Neuronal stem cell (in vitro differentiated cells): ENCODE results near the gene NAALADL2.

ENCODE experiments used
- DNase-seq: peaks from one replicate; pipeline ENCODE4 v3.0.0-alpha.2; 2013; ENCODE audit warnings: low spot score
- H2AFZ ChIP-seq: one replicate; pipeline ENCODE4 v1.6.1; 2013; ENCODE audit warnings: mild to moderate bottlenecking, low read length, inconsistent platforms
- H2AK5ac ChIP-seq: 2 replicates; pipeline ENCODE4 v1.6.1; 2013; ENCODE audit warnings: low read depth, mild to moderate bottlenecking, inconsistent platforms, low read length, moderate library complexity, mixed read lengths
- H2BK120ac ChIP-seq: 2 replicates; pipeline ENCODE4 v1.6.1; 2013; ENCODE audit warnings: low read depth, mild to moderate bottlenecking, inconsistent platforms, low read length, moderate library complexity, mixed read lengths
- H2BK12ac ChIP-seq: one replicate; pipeline ENCODE4 v1.6.1; 2013; ENCODE audit warnings: low read length, inconsistent platforms
- H2BK15ac ChIP-seq: 2 replicates; pipeline ENCODE4 v1.6.1; 2013; ENCODE audit warnings: mild to moderate bottlenecking, low read length, inconsistent platforms, mixed read lengths
- H2BK5ac ChIP-seq: one replicate; pipeline ENCODE4 v1.6.1; 2013; ENCODE audit warnings: inconsistent platforms, mild to moderate bottlenecking, low read length, moderate library complexity
- H3K14ac ChIP-seq: one replicate; pipeline ENCODE4 v1.6.1; 2013; ENCODE audit warnings: low read length, inconsistent platforms
- H3K18ac ChIP-seq: 2 replicates; pipeline ENCODE4 v1.6.1; 2013; ENCODE audit warnings: low read length, inconsistent platforms
- H3K23ac ChIP-seq: 2 replicates; pipeline ENCODE4 v1.6.1; 2013; ENCODE audit warnings: low read depth, mild to moderate bottlenecking, mixed read lengths, low read length, inconsistent platforms; ENCODE audit not compliant: poor library complexity
- H3K27ac ChIP-seq: replicated peaks from 3 replicates; pipeline ENCODE4 v1.5.1; 2013; ENCODE audit warnings: low read length, inconsistent platforms
- H3K27me3 ChIP-seq, 3 experiments: 2 replicates each; pipeline ENCODE4 v1.6.1; 2013; ENCODE audit warnings: low read length in 3 of 3, mild to moderate bottlenecking in 2 of 3, inconsistent platforms in 1 of 3, low read depth in 1 of 3, mixed read lengths in 1 of 3, moderate library complexity in 1 of 3; ENCODE audit not compliant: control insufficient read depth in 3 of 3, insufficient read depth in 3 of 3
- H3K36me3 ChIP-seq, 2 donors: replicated peaks in 1 of 2; 2 replicates each; pipeline ENCODE4 v1.6.1; 2013; ENCODE audit warnings: low read length in 2 of 2; ENCODE audit not compliant: control insufficient read depth in 2 of 2, insufficient read depth in 2 of 2
- H3K4ac ChIP-seq: 2 replicates; pipeline ENCODE4 v1.6.1; 2013; ENCODE audit warnings: inconsistent platforms, mild to moderate bottlenecking, low read length, moderate library complexity
- H3K4me1 ChIP-seq, 2 donors: 1 replicate in 1 of 2; 2 replicates in 1 of 2; pipeline ENCODE4 v1.6.1; 2013; ENCODE audit warnings: low read length in 2 of 2, low read depth in 1 of 2; ENCODE audit not compliant: control insufficient read depth in 2 of 2, insufficient read depth in 1 of 2
- H3K4me2 ChIP-seq: one replicate; pipeline ENCODE4 v1.6.1; 2013; ENCODE audit warnings: mild to moderate bottlenecking, low read length, inconsistent platforms; ENCODE audit not compliant: insufficient read depth, poor library complexity, severe bottlenecking
- H3K4me3 ChIP-seq, 2 donors: 2 replicates each; pipeline ENCODE4 v1.5.1; 2013; ENCODE audit warnings: low read length in 2 of 2, mild to moderate bottlenecking in 2 of 2, inconsistent platforms in 1 of 2, moderate library complexity in 1 of 2
- H3K79me1 ChIP-seq: one replicate; pipeline ENCODE4 v1.6.1; 2013; ENCODE audit warnings: low read depth, mild to moderate bottlenecking, inconsistent platforms, low read length, moderate library complexity
- H3K9ac ChIP-seq: one replicate; pipeline ENCODE4 v1.6.1; 2013; ENCODE audit warnings: mild to moderate bottlenecking, low read depth, low read length, inconsistent platforms; ENCODE audit not compliant: poor library complexity
- H3K9me3 ChIP-seq, 2 donors: replicated peaks in 1 of 2; 2 replicates each; pipeline versions ENCODE3 to v1.6.1; 2013; ENCODE audit warnings: low read length in 2 of 2, mild to moderate bottlenecking in 2 of 2, inconsistent platforms in 1 of 2, low read depth in 1 of 2, mixed read lengths in 1 of 2, moderate library complexity in 1 of 2; ENCODE audit not compliant: control insufficient read depth in 2 of 2, insufficient read depth in 1 of 2
- H4K8ac ChIP-seq: one replicate; pipeline ENCODE4 v1.6.1; 2013; ENCODE audit warnings: low read depth, mild to moderate bottlenecking, inconsistent platforms, low read length, moderate library complexity
- H4K91ac ChIP-seq: one replicate; pipeline ENCODE4 v1.6.1; 2013; ENCODE audit warnings: low read length, low read depth, mild to moderate bottlenecking, inconsistent platforms; ENCODE audit not compliant: poor library complexity
- WGBS, 2 donors: extraction: QIAGEN DNeasy Blood & Tissue Kit; methylation state at CpG; one replicate each; pipeline ENCODE4 v1.1.7; 2013; ENCODE audit warnings: missing lambda C conversion rate in 2 of 2, mixed read lengths in 1 of 2; ENCODE audit not compliant: insufficient read length in 2 of 2, insufficient replicate concordance in 1 of 2; ENCODE audit errors: extremely low coverage in 2 of 2; 5-methylcytosine and 5-hydroxymethylcytosine counted together

The NAALADL2 gene

DNA sequence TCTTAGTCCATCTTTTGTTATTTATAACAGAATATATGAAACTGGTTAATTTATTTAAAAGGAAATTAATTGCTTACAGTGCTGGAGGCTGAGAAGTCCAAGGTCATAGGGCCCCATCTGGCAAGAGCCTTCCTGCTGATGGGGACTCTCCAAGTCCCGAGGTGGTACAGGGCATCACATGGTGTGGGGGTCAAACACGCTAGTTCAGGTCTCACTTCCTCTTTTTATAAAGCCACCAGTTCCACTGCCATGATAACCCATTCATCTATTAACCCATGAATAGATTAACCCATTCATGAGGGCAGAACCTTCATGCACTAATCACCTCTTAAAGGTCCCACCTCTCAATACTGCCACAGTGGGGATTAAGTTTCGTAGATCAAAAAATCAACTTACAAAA, 659.3 kb downstream of the NAALADL2 start:
- H3K4me1 ChIP-seq: peaks cover 0 to 8% of the 10 kb centered on the region in 2 donors
- H3K27me3 ChIP-seq: no peaks in the 10 kb centered on the region
- H3K36me3 ChIP-seq: no peaks in the 10 kb centered on the region
- H2AK5ac ChIP-seq: no peak overlapping the region
- no peak overlapping the region for H2AFZ ChIP-seq
- H3K79me1 ChIP-seq: no peaks in the 10 kb centered on the region
- H4K91ac ChIP-seq: no peak overlapping the region
- H3K4ac ChIP-seq: no peak overlapping the region
- H3K23ac ChIP-seq: no peak overlapping the region
- H3K4me2 ChIP-seq: no peak overlapping the region
- no CpG with 5 or more reads among the region's 3 CpGs for WGBS, 2 donors
- H3K9ac ChIP-seq: no peak overlapping the region
- no peak overlapping the region for H3K4me3 ChIP-seq
- H3K9me3 ChIP-seq: peaks cover 0 to 16% of the 10 kb centered on the region in 2 donors
- H3K18ac ChIP-seq: no peak overlapping the region
- no peak overlapping the region for H4K8ac ChIP-seq
- H3K27ac ChIP-seq: no peak overlapping the region
- no peak overlapping the region for H3K14ac ChIP-seq
- H2BK5ac ChIP-seq: no peak overlapping the region
- H2BK120ac ChIP-seq: no peak overlapping the region
- DNase-seq: no peak
- H2BK15ac ChIP-seq: no peak overlapping the region
- H2BK12ac ChIP-seq: no peak overlapping the region

GRCh38 chr3:175521406-175521805, 662.3 kb downstream of the NAALADL2 start:
- H3K23ac ChIP-seq: no peak overlapping the region
- H2AFZ ChIP-seq: no peak overlapping the region
- H3K27ac ChIP-seq: no peak overlapping the region
- H3K79me1 ChIP-seq: no peaks in the 10 kb centered on the region
- no peak overlapping the region for H3K4ac ChIP-seq
- no peak overlapping the region for H3K18ac ChIP-seq
- H3K14ac ChIP-seq: no peak overlapping the region
- peaks cover 0 to 12% of the 10 kb centered on the region in 2 donors for H3K9me3 ChIP-seq
- no CpG with 5 or more reads among the region's 3 CpGs for WGBS, 2 donors
- DNase-seq: no peak
- H3K4me3 ChIP-seq: no peak overlapping the region
- H3K36me3 ChIP-seq: no peaks in the 10 kb centered on the region
- no peak overlapping the region for H4K91ac ChIP-seq
- no peak overlapping the region for H3K4me2 ChIP-seq
- H2BK5ac ChIP-seq: no peak overlapping the region
- H3K4me1 ChIP-seq: no peaks in the 10 kb centered on the region
- no peak overlapping the region for H2AK5ac ChIP-seq
- no peak overlapping the region for H4K8ac ChIP-seq
- H2BK120ac ChIP-seq: no peak overlapping the region
- H3K9ac ChIP-seq: no peak overlapping the region
- H2BK12ac ChIP-seq: no peak overlapping the region
- no peaks in the 10 kb centered on the region for H3K27me3 ChIP-seq
- no peak overlapping the region for H2BK15ac ChIP-seq

- no peak overlapping the region for H4K91ac ChIP-seq
- no peak overlapping the region for H3K4me2 ChIP-seq
- H2BK5ac ChIP-seq: no peak overlapping the region
- no CpG with 5 or more reads among the region's 2 CpGs for WGBS, 2 donors
- H2AK5ac ChIP-seq: no peak overlapping the region
- peaks cover 0 to 7% of the 10 kb centered on the region in 2 donors for H3K9me3 ChIP-seq
- H4K8ac ChIP-seq: no peak overlapping the region
- no peak overlapping the region for H3K27ac ChIP-seq
- no peak overlapping the region for H3K14ac ChIP-seq
- no peak overlapping the region for H2BK120ac ChIP-seq
- H2BK15ac ChIP-seq: no peak overlapping the region
- no peak overlapping the region for H2BK12ac ChIP-seq
- no peaks in the 10 kb centered on the region for H3K79me1 ChIP-seq
- H3K18ac ChIP-seq: no peak overlapping the region
- no peak for DNase-seq
- H3K27me3 ChIP-seq: no peaks in the 10 kb centered on the region
- no peak overlapping the region for H3K23ac ChIP-seq
- peaks cover 0 to 3% of the 10 kb centered on the region in 2 donors for H3K4me1 ChIP-seq
- no peak overlapping the region for H3K4me3 ChIP-seq
- H2AFZ ChIP-seq: no peak overlapping the region
- H3K9ac ChIP-seq: no peak overlapping the region
- H3K36me3 ChIP-seq: no peaks in the 10 kb centered on the region
- H3K4ac ChIP-seq: no peak overlapping the region
Observed at GRCh38 chr3:175526191-175526590, 667.1 kb downstream of the NAALADL2 start.

GRCh38 chr3:175526609-175527280, 667.6 kb downstream of the NAALADL2 start:
- Histone ChIP-seq H3K18ac (no peak overlapping the region), H4K8ac (no peak overlapping the region), H2BK5ac (no peak overlapping the region), H2BK15ac (no peak overlapping the region), H3K4me3 (no peak overlapping the region), H3K4me1 (peaks cover 0 to 3% of the 10 kb centered on the region in 2 donors), H2AFZ (peak overlapping the region; percentile 11), H3K79me1 (no peaks in the 10 kb centered on the region), H2AK5ac (no peak overlapping the region), H3K4me2 (no peak overlapping the region), H3K14ac (no peak overlapping the region), H3K27ac (no peak overlapping the region), H3K23ac (no peak overlapping the region), H4K91ac (no peak overlapping the region), H3K9ac (no peak overlapping the region), H3K36me3 (no peaks in the 10 kb centered on the region), H3K4ac (no peak overlapping the region), H2BK120ac (no peak overlapping the region), H3K27me3 (no peaks in the 10 kb centered on the region), H2BK12ac (no peak overlapping the region), H3K9me3 (peaks cover 0 to 7% of the 10 kb centered on the region in 2 donors)
- no peak for DNase-seq
- no CpG with 5 or more reads among the region's 4 CpGs for WGBS, 2 donors
